Liver (tissue), 9 donors: Measurements from ENCODE around the gene ERBB4. TPM values are rescaled to one million over a fixed set of nuclear protein-coding genes. Genes with fewer than 3 reads are reported as not detected.

Experiments
- DNase-seq: peaks from one replicate; pipeline ENCODE4 v3.0.0-alpha.2; 2017; ENCODE audit warnings: low spot score
- H3K27ac ChIP-seq, 2 donors: one replicate each; pipeline ENCODE4 v1.7.0; 2013; ENCODE audit warnings: inconsistent platforms in 2 of 2, low read length in 2 of 2, control low read depth in 1 of 2, low read depth in 1 of 2, mild to moderate bottlenecking in 1 of 2
- H3K27me3 ChIP-seq, 4 donors: one replicate each; pipeline versions ENCODE4 v1.6.1 to v1.7.0; 2013; ENCODE audit warnings: low read length in 3 of 4, inconsistent platforms in 1 of 4, mild to moderate bottlenecking in 1 of 4, moderate library complexity in 1 of 4; ENCODE audit not compliant: control insufficient read depth in 4 of 4, insufficient read depth in 4 of 4
- H3K36me3 ChIP-seq, 4 donors: one replicate each; pipeline versions ENCODE4 v1.6.1 to v1.7.0; 2013; ENCODE audit warnings: low read length in 3 of 4, mild to moderate bottlenecking in 3 of 4, low read depth in 1 of 4, moderate library complexity in 1 of 4; ENCODE audit not compliant: control insufficient read depth in 4 of 4, insufficient read depth in 3 of 4
- H3K4me1 ChIP-seq, 4 donors: one replicate each; pipeline versions ENCODE4 v1.6.1 to v1.7.0; 2013; ENCODE audit warnings: low read length in 3 of 4, mild to moderate bottlenecking in 3 of 4, moderate library complexity in 1 of 4; ENCODE audit not compliant: control insufficient read depth in 4 of 4, insufficient read depth in 4 of 4
- H3K4me3 ChIP-seq, 3 donors: one replicate each; pipeline versions ENCODE4 v1.6.1 to v1.7.0; 2013; ENCODE audit warnings: low read length in 3 of 3, control low read depth in 1 of 3, low read depth in 1 of 3, mild to moderate bottlenecking in 1 of 3
- H3K9ac ChIP-seq, 2 donors: one replicate each; pipeline ENCODE4 v1.7.0; 2013; ENCODE audit warnings: low read length in 2 of 2, mild to moderate bottlenecking in 2 of 2, moderate library complexity in 2 of 2, control low read depth in 1 of 2, low read depth in 1 of 2
- H3K9me3 ChIP-seq, 4 donors: one replicate each; pipeline versions ENCODE4 v1.6.1 to v1.7.0; 2013; ENCODE audit warnings: low read length in 3 of 4; ENCODE audit not compliant: control insufficient read depth in 4 of 4
- EGR1 ChIP-seq, 2 donors: IDR thresholded peaks; 2 replicates each; pipeline ENCODE4 v1.6.1; 2016 to 2018; ENCODE audit warnings: antibody characterized with exemption in 2 of 2, low read depth in 2 of 2
- FOXA1 ChIP-seq: IDR thresholded peaks from 2 replicates; pipeline ENCODE4 v1.6.1; 2016; ENCODE audit warnings: antibody characterized with exemption
- FOXA2 ChIP-seq: IDR thresholded peaks from 2 replicates; pipeline ENCODE4 v1.6.1; 2016; ENCODE audit warnings: antibody characterized with exemption
- GABPA ChIP-seq, 2 donors: IDR thresholded peaks in 1 of 2; conservative IDR thresholded peaks in 1 of 2; 2 replicates each; pipeline ENCODE4 v1.6.1; 2016; ENCODE audit warnings: antibody characterized with exemption in 2 of 2, mild to moderate bottlenecking in 1 of 2, moderate library complexity in 1 of 2
- HNF4A ChIP-seq, 2 donors: conservative IDR thresholded peaks; 2 replicates each; pipeline ENCODE4 v1.6.1; 2016; ENCODE audit warnings: antibody characterized with exemption in 2 of 2, mild to moderate bottlenecking in 2 of 2
- HNF4G ChIP-seq: IDR thresholded peaks from 2 replicates; pipeline ENCODE4 v1.6.1; 2016; ENCODE audit warnings: antibody characterized with exemption
- JUND ChIP-seq, 2 donors: IDR thresholded peaks; 2 replicates each; pipeline ENCODE4 v1.6.1; 2016; ENCODE audit warnings: antibody characterized with exemption in 2 of 2
- MAX ChIP-seq: IDR thresholded peaks from 2 replicates; pipeline ENCODE4 v1.6.1; 2016; ENCODE audit warnings: antibody characterized with exemption
- NR2F2 ChIP-seq: IDR thresholded peaks from 2 replicates; pipeline ENCODE4 v1.6.1; 2016; ENCODE audit warnings: antibody characterized with exemption
- RXRA ChIP-seq, 2 donors: IDR thresholded peaks; 2 replicates each; pipeline ENCODE4 v1.6.1; 2017 to 2018; ENCODE audit warnings: antibody characterized with exemption in 2 of 2, mild to moderate bottlenecking in 1 of 2
- SP1 ChIP-seq: IDR thresholded peaks from 2 replicates; pipeline ENCODE4 v1.6.1; 2018; ENCODE audit warnings: antibody characterized with exemption, mild to moderate bottlenecking
- YY1 ChIP-seq: IDR thresholded peaks from 2 replicates; pipeline ENCODE4 v1.6.1; 2016; ENCODE audit warnings: antibody characterized with exemption, mild to moderate bottlenecking
- WGBS: extraction: QIAGEN DNeasy Blood & Tissue Kit; methylation state at CpG from one replicate; pipeline ENCODE4 v1.1.7; 2013; 5-methylcytosine and 5-hydroxymethylcytosine counted together
- polyA plus RNA-seq, 2 donors: library from polyadenylated mRNA; stranded (reverse) in 1 of 2; unstranded in 1 of 2; fragments of 200-250 nt in 1 of 2; fragments of >200 nt in 1 of 2; fragmentation: Nextera tagmentation in 1 of 2; extraction: Ambion mirVana in 1 of 2; gene quantifications; one replicate each; pipeline versions ENCODE4 v1.2.1 to v1.2.3, GENCODE V29; 2013 to 2015
- total RNA-seq, 2 donors: library from RNA; depleted of rRNA; stranded (reverse); fragments of >200 nt; gene quantifications; one replicate each; pipeline ENCODE4 v1.2.3, GENCODE V29; 2014
- TF ChIP-seq, protein P1 (sequence below): IDR thresholded peaks from 2 replicates; pipeline ENCODE4 v1.6.1; 2016; ENCODE audit warnings: antibody characterized with exemption
- TF ChIP-seq, protein P2 (sequence below): fragments of 150-350 bp; IDR thresholded peaks from 2 replicates; pipeline ENCODE4 v1.5.1; 2017; ENCODE audit warnings: improper control_type of control experiment, low read depth, low read length; ENCODE audit not compliant: missing input control
- donor health status: healthy.
- donor health status: healthy.
- donor health status: healthy.
- donor health status: healthy.
- donor health status: healthy.

ERBB4 gene
- total and polyA plus RNA-seq, 4 donors: 0.03 to 0.42 TPM; not detected in 2

DNA sequence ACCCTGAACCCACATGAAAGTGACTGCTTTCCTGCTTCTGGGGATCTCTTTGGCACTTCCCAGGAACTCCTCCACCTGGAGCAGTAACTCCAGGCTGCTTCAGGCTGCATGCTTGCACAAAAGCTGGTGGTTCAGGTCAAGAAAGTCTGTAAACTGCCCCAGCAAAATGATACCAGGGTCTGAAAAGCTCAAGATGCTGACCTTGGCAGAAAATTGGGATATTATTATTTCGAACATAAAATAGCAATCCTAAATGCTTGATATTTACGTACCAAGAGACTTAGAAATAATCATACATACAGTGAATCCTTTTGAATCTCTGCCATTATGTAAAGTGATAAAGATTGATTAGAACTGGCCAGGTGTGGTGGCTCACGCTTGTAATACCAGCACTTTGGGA is 674.3 kb downstream of the ERBB4 start:
- Histone ChIP-seq H3K27ac (no peak overlapping the region), H3K27me3 (no peaks in the 10 kb centered on the region), H3K9ac (no peak overlapping the region), H3K4me3 (no peak overlapping the region), H3K36me3 (no peaks in the 10 kb centered on the region), H3K4me1 (no peaks in the 10 kb centered on the region), H3K9me3 (no peaks in the 10 kb centered on the region)
- no peak for DNase-seq
- TF ChIP-seq, protein P1, sequence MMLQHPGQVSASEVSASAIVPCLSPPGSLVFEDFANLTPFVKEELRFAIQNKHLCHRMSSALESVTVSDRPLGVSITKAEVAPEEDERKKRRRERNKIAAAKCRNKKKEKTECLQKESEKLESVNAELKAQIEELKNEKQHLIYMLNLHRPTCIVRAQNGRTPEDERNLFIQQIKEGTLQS: no peak
- TF ChIP-seq, protein P2, sequence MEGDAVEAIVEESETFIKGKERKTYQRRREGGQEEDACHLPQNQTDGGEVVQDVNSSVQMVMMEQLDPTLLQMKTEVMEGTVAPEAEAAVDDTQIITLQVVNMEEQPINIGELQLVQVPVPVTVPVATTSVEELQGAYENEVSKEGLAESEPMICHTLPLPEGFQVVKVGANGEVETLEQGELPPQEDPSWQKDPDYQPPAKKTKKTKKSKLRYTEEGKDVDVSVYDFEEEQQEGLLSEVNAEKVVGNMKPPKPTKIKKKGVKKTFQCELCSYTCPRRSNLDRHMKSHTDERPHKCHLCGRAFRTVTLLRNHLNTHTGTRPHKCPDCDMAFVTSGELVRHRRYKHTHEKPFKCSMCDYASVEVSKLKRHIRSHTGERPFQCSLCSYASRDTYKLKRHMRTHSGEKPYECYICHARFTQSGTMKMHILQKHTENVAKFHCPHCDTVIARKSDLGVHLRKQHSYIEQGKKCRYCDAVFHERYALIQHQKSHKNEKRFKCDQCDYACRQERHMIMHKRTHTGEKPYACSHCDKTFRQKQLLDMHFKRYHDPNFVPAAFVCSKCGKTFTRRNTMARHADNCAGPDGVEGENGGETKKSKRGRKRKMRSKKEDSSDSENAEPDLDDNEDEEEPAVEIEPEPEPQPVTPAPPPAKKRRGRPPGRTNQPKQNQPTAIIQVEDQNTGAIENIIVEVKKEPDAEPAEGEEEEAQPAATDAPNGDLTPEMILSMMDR: no peak
- no peak for TF ChIP-seq FOXA1
- TF ChIP-seq FOXA2: no peak
- TF ChIP-seq SP1: no peak
- TF ChIP-seq HNF4A (conservative IDR thresholded peaks at IDR 0.05): no peak
- no peak for TF ChIP-seq EGR1 (IDR thresholded peaks at IDR 0.05; ENCODE audit: low read depth in 2 of 2)
- no peak for TF ChIP-seq GABPA (IDR thresholded peaks at IDR 0.05 in 1 of 2, conservative IDR thresholded peaks at IDR 0.05 in 1 of 2)
- 79% methylated on average over 3 of the region's 3 CpGs for whole genome bisulfite sequencing

DNA sequence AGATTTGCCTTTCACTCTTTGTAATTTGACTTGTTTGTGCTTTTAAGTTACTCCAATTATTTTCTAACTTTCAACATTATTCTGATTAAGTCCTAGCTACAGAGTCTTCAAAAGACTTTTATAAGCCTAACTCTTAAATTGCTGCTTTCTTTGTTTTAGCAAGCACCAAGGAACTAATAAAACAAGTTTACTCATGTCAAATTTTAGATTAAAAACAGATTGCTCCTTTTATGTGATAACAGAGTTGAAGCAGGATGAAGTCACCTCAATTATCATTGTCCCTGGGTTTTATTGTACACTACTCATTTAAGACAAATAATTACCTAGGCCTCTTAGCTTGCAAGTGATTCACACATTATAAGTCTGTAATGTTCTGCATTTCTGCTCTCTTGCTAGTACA is 678.4 kb downstream of the ERBB4 start:
- H3K27ac ChIP-seq: no peak overlapping the region
- H3K4me1 ChIP-seq: no peaks in the 10 kb centered on the region
- no peaks in the 10 kb centered on the region for H3K9me3 ChIP-seq
- DNase-seq: no peak
- TF ChIP-seq EGR1 (IDR thresholded peaks at IDR 0.05; ENCODE audit: low read depth in 2 of 2): no peak
- no peaks in the 10 kb centered on the region for H3K36me3 ChIP-seq
- no peak overlapping the region for H3K9ac ChIP-seq
- no peaks in the 10 kb centered on the region for H3K27me3 ChIP-seq
- H3K4me3 ChIP-seq: no peak overlapping the region

DNA sequence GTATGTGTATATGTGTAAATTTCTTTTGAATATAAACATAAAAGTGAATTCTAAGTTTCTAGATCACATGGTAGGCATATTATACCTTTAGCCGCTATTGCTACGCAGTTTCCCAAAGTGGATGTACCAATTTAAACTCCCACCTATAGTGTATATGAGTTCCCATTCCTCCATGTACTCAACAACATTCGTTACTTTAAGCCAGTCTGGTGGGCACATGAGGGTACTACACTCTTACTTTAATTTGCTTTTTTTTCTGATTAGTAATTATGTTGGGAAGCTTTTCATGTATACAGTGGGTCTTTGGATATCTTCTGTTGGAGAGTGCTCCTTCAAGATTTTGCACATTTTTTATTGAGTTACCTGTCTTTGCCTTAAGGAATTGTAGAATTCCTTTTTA is 683.8 kb downstream of the ERBB4 start:
- H3K27ac ChIP-seq: no peak overlapping the region
- H3K9ac ChIP-seq: no peak overlapping the region
- H3K9me3 ChIP-seq: no peaks in the 10 kb centered on the region
- H3K4me1 ChIP-seq: no peaks in the 10 kb centered on the region
- no peak overlapping the region for H3K4me3 ChIP-seq
- DNase-seq: no peak
- no peaks in the 10 kb centered on the region for H3K27me3 ChIP-seq
- no peaks in the 10 kb centered on the region for H3K36me3 ChIP-seq
- TF ChIP-seq GABPA (IDR thresholded peaks at IDR 0.05 in 1 of 2, conservative IDR thresholded peaks at IDR 0.05 in 1 of 2): no peak
- no peak for TF ChIP-seq HNF4G
- TF ChIP-seq YY1: no peak
- TF ChIP-seq MAX: no peak
- no peak for TF ChIP-seq SP1
- no peak for TF ChIP-seq FOXA2
- no peak for TF ChIP-seq JUND (IDR thresholded peaks at IDR 0.05)
- TF ChIP-seq NR2F2: no peak
- TF ChIP-seq RXRA (IDR thresholded peaks at IDR 0.05): no peak
- 87% methylated on average over 3 of the region's 3 CpGs for WGBS
